ENCODE results near the gene AIG1.
"Not testable (repeated sequence)": the region's sequence is repeated elsewhere in the genome, so short reads cannot be mapped to it uniquely, and the experiment has no call there.

The AIG1 gene

GRCh38 chr6:143055213-143055612 is 5.5 kb upstream of the AIG1 start:
- intact Hi-C loops (cut with DNase I): no loop called here
- no peak for DNase-seq

- no peak for DNase-seq
- intact Hi-C loops (cut with DNase I): no loop called here
Measured at GRCh38 chr6:143055891-143056290, 4.8 kb upstream of the AIG1 start.

DNA sequence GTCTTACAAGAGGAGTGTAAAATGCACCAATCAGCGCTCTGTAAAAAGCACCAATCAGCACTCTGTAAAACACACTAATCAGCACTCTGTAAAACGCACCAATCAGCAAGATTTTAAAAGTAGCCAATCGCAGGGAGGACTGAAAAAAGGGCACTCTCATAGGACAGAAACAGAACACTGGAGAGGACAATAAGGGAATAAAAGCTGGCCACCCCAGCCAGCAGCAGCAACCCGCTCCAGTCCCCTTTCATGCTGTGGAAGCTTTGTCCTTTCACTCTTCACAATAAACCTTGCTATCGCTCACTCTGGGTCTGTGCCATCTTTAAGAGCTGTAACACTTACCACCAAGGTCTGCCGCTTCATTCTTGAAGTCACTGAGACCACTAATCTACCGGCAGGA is 1.7 kb upstream of the AIG1 start:
- intact Hi-C loops (cut with DNase I): no loop called here
- peak in 1 of 10 donors; percentile 17 for DNase-seq

- intact Hi-C loops (cut with DNase I): loop anchor here (2.0 kb wide), 1 partner anchor 113 kb away; no protein-coding TSS in a partner anchor
- DNase-seq: no peak
Measured at GRCh38 chr6:143059663-143060353, 881 bp upstream of the AIG1 start.

DNA sequence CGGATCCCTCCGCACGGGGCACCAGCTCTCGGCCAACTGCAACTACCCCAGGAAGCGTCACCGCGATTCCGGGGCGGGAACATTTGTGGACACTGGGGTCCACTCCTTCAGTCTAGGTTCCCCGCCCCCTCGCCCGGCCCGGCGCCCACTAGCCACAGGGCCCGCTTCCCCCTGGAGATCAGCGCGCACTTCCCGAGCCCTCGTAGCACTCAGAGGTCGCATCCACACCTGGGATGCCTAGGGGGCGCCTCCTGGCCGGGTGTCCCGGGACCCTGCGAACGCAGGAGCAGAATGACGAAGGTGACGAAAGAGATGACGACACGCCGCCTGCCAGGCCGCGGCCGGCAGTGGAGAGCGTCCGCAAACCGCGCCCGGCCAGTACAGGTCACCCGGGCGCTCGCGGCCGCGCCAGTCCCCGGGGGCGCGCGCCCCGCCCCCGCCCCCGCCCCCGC is 309 bp upstream of the AIG1 start:
- intact Hi-C loops (cut with DNase I): loop anchor here (2.0 kb wide), 1 partner anchor 114 kb away; no protein-coding TSS in a partner anchor
- peak; percentile 56 to 96 (median 75) for DNase-seq

DNA sequence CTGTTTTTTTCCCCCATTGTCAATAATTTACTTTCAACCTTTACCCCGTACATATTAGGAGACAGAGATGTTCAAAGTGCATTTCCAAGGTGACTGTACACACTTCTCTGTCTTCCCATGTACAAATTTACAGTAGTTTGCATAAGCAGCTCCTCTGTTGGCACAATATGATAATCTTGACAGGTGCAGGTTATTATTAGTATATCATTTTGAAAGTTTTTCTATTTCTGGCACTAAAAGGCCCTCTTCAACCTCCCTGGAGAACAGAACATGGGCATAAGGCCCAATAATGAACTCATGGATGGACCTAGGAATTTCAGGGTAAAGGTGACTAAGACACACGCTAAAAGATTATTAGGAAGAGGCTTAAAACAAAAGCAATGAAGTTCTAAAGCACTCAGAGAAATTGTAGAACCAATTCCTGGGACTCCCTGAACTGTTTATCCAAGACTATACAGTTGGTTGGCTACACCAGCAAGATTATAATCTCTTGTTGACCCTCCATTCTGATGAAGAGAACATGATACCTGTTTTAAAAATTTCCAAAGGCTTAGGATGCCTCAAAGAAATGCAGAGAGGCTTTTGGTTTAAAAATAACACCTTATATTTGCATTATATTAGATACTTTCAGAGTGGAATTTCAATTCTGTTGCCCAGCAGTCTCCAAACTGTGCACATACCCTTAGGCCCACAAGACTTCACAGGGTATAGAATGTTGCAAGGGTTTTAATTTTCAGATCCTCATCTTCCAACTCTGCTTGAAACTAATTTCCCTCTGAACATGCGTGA is 1.1 kb downstream of the AIG1 start:
- no peak for DNase-seq
- intact Hi-C loops (cut with DNase I): loop anchor here (2.0 kb wide), 1 partner anchor 115 kb away; no protein-coding TSS in a partner anchor

- intact Hi-C loops (cut with DNase I): no loop called here
- DNase-seq: no peak
Measured at GRCh38 chr6:143062551-143062950, 1.9 kb downstream of the AIG1 start.

DNA sequence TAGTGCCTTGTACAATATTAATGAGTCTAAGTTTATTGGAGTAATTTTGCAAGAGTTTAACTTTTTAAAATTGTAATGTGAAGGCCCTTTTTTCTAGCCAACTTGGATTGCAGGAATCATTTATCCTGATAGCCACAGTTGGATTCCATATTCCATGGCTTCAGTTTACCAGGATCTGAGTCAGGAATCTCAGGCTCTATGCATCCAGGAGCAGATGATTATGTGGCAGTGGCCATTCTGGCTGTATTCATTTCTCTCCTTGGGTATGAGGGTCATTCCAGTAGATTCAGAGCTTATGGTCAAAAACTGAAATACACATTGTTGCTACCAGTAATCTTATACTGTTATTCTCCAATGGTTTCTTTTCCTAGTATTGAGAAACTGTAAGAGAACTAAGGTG is 2.9 kb downstream of the AIG1 start:
- intact Hi-C loops (cut with DNase I): no loop called here
- no peak for DNase-seq

- no peak for DNase-seq
- intact Hi-C loops (cut with DNase I): no loop called here
Measured at GRCh38 chr6:143064271-143064670, 3.6 kb downstream of the AIG1 start.

DNA sequence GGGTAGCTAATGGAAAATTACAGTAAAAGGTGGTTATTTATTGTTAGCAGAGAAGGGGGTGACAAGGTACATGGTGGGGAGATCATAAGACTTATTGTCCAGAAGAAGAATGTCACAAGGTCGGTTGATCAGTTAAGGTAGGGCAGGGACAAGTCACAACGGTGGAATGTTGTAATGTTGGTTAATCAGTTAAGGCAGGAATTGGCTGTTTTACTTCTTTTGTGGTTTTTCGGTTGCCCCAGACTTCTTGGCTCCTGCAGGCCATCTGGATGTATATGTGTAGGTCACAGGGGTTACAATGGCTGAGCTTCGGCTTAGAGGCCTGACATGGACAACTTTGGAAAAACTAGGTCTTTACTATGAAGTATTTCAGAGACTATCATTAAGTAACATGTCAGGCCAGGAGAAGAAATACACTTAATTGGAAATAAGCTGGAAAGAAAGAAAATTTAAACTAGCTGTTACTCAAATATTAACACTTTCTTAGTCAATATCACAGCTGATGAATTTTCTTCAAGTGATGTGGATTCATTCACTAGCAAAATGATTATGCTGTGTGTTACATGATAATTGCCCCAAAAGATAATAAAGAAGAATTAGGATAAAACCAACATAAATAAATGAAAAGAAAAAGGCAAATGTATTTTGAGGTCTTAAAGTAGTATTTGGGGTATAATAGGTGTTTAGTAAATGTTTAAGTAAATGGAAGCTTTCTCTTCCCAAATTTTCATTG is 4.4 kb downstream of the AIG1 start:
- no peak for DNase-seq
- intact Hi-C loops (cut with DNase I): no loop called here

GRCh38 chr6:143068001-143068400 is 7.3 kb downstream of the AIG1 start:
- intact Hi-C loops (cut with DNase I): no loop called here
- no peak for DNase-seq

DNA sequence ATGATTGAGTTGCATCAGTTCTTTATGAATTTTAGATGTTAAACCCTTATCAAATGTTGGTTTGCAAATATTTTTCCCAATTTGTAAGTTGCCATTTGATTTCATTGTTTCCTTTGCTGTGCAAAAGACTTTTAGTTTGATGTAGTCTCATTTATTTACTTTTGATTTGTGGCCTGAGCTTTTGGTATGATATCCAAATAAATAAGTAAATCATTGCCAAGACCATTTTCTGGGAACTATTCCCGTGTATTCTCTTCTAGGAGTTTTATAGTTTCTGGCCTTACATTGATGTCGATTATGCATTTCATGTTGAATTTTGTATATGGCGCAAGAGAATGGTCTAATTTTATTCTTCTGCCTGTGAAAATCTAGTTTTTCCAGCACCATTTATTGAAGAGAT is 13.4 kb downstream of the AIG1 start:
- no peak for DNase-seq
- intact Hi-C loops (cut with DNase I): no loop called here

GRCh38 chr6:143074670-143075318 is 14.1 kb downstream of the AIG1 start:
- DNase-seq: no peak
- intact Hi-C loops (cut with DNase I): no loop called here

- intact Hi-C loops (cut with DNase I): no loop called here
Measured at GRCh38 chr6:143078468-143079324, 18.0 kb downstream of the AIG1 start.

DNA sequence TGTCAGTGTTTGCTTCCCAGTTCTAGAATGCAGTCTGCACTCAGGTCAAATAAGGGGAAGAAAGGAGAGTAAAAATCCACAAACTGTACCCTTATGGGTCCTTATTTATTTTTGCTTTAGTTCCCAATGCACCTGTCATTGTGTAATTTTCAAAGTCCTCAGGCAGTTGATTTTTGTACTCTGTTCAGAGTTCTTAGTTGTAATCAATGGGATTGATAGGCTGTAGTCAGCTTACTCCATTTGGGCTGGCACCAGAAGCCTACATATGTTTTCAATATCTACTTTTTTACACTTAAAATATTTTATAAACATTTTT is 18.6 kb downstream of the AIG1 start:
- DNase-seq: no peak
- intact Hi-C loops (cut with DNase I): no loop called here

More at GRCh38 chr6:143078468-143079324, 18.0 kb downstream of the AIG1 start:
- no peak for DNase-seq

DNA sequence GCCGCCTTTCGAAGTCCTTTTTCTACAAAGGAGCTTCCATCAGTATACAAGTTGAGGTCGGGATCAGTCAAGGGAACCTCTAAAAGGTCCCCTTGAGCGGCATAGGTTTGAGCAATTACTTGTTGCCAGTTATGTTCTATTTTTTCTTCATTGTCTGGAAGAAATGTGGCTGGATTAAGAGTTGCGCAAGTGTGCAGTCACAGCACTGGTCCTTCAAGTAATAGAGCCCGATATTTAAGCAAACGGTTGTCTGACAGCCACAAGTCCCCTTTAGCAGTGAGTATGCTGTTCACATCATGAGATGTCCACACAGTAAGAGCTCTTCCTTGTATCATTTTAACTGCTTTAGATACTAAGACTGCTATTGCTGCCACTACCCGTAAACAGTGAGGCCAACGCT is 21.6 kb downstream of the AIG1 start:
- DNase-seq; intact Hi-C loops (cut with DNase I): not testable (repeated sequence)

- DNase-seq; intact Hi-C loops (cut with DNase I): not testable (repeated sequence)
Measured at GRCh38 chr6:143084019-143084418, 23.3 kb downstream of the AIG1 start.

GRCh38 chr6:143087335-143087734 is 26.6 kb downstream of the AIG1 start:
- intact Hi-C loops (cut with DNase I); DNase-seq: not testable (repeated sequence)

DNA sequence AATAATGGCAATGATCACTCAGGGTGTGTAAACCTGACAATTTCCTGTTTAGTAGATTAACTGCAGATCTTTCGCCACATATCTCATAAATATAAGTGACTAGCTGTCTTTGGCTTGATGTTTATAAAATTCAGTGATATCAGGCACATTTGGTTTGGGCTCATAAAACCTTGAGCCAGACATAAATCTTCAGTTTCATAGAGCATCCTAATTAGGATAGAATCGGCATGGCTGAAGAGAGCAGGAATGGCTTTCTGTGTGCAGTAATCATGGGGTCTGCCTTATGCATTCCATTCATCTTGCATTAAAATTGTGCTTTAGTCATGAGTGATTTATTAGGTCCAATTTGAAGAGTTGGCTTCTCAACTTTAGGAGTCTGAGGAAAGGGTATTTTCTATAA is 27.2 kb downstream of the AIG1 start:
- intact Hi-C loops (cut with DNase I): no loop called here
- no peak for DNase-seq

All from posterior cingulate gyrus (tissue), 11 donors.